Smooth muscle cell (in vitro differentiated cells): ENCODE data around the gene LYPD8. TPM values are rescaled to one million over a fixed set of nuclear protein-coding genes. Genes with fewer than 3 reads are reported as not detected.

Experiments
- DNase-seq: peaks from one replicate; lab custom pipeline; 2025; ENCODE audit not compliant: unreplicated experiment; lab: John Stamatoyannopoulos, UW
- H2AFZ ChIP-seq: fragments of 200-600 bp; sonication (generic); 2 replicates; pipeline ENCODE4 v1.6.0; 2016; ENCODE audit warnings: antibody characterized with exemption, low read depth, mild to moderate bottlenecking
- H3F3A ChIP-seq: fragments of 200-600 bp; sonication (generic); 2 replicates; pipeline ENCODE4 v1.6.0; 2017; ENCODE audit warnings: antibody characterized with exemption, low read depth
- H3K27ac ChIP-seq: fragments of 200-600 bp; sonication (generic); 2 replicates; pipeline ENCODE4 v1.5.1; 2016; ENCODE audit warnings: low read depth, mild to moderate bottlenecking
- H3K27me3 ChIP-seq: fragments of 200-600 bp; sonication (generic); 2 replicates; pipeline ENCODE4 v1.6.1; 2016; ENCODE audit warnings: low read depth, mild to moderate bottlenecking
- H3K36me3 ChIP-seq: fragments of 200-600 bp; sonication (generic); 2 replicates; pipeline ENCODE4 v1.5.1; 2016; ENCODE audit warnings: low read depth
- H3K4me1 ChIP-seq: fragments of 200-600 bp; sonication (generic); 2 replicates; pipeline ENCODE4 v1.5.1; 2016; ENCODE audit warnings: low read depth
- H3K4me2 ChIP-seq: fragments of 200-600 bp; sonication (generic); 2 replicates; pipeline ENCODE4 v1.6.0; 2016; ENCODE audit warnings: mild to moderate bottlenecking
- H3K4me3 ChIP-seq: fragments of 200-600 bp; sonication (generic); 2 replicates; pipeline ENCODE4 v1.5.1; 2016; ENCODE audit warnings: mild to moderate bottlenecking
- H3K79me2 ChIP-seq: fragments of 200-600 bp; sonication (generic); 2 replicates; pipeline ENCODE4 v1.6.0; 2016; ENCODE audit warnings: low read depth, mild to moderate bottlenecking
- H3K9ac ChIP-seq: fragments of 200-600 bp; sonication (generic); 2 replicates; pipeline ENCODE4 v1.6.0; 2016; ENCODE audit warnings: low read depth
- H3K9me3 ChIP-seq: fragments of 200-600 bp; sonication (generic); replicated peaks from 2 replicates; pipeline ENCODE4 v1.5.1; 2016; ENCODE audit warnings: low read depth
- H4K20me1 ChIP-seq: fragments of 200-600 bp; sonication (generic); 2 replicates; pipeline ENCODE4 v1.6.0; 2016; ENCODE audit warnings: low read depth
- WGBS: methylation state at CpG from one replicate; pipeline ENCODE4 v1.1.7; 2016; ENCODE audit warnings: low lambda C conversion rate; 5-methylcytosine and 5-hydroxymethylcytosine counted together
- polyA plus RNA-seq: library from polyadenylated mRNA; unstranded; fragments of >200 nt; fragmentation: Nextera tagmentation; extraction: Ambion mirVana; gene quantifications from 2 replicates; pipeline ENCODE4 v1.2.1, GENCODE V29; 2016
- total RNA-seq: library from RNA; depleted of rRNA; stranded (reverse); fragments of >200 nt; gene quantifications from 2 replicates; pipeline ENCODE4 v1.2.3, GENCODE V29; 2014
- TF ChIP-seq, protein P1 (sequence below): fragments of 200-600 bp; sonication (generic); IDR thresholded peaks from 2 replicates; pipeline ENCODE4 v1.5.1; 2017; ENCODE audit warnings: borderline replicate concordance, mild to moderate bottlenecking, antibody characterized with exemption; ENCODE audit not compliant: insufficient read depth, poor library complexity, severe bottlenecking

LYPD8 gene
- total and polyA plus RNA-seq, 2 experiments from 2014 or later = not detected

DNA sequence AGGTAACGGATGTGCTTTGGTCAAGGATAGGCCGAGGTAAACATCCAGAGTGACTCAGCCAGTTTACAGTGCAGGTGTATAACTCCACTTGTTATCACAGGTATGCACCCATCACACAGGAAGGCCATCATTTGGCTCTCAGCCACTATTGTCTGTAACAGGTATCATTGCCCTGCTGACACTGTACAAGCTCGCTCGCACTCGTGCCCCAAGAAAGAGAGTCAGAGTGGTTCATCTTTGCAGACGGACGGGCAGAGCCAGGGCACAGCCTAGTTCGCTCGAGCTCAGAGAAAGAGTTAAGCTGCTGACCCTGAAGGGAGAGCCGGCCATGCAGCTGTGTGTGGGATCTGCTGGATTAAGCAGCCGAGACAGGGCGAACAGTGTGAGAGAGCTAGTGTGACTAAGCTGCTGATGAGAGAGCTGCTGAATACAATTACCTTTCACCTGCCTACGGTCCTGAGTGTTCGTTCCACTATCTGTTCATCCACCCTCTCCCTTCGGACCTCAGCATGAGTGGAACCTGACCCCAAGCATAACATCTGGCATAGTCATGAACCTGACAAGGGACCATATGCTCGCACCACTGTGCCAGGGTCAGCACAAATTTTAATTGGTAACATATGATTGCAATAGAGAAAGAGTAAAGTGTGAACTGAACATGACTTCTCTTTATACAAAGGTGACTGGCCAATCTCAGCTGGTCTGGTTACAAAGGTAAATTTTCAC is 27.0 kb upstream of the LYPD8 start:
- Histone ChIP-seq H3F3A (no peaks in the 10 kb centered on the region), H3K27me3 (no peaks in the 10 kb centered on the region), H3K4me3 (no peak overlapping the region), H3K27ac (no peak overlapping the region), H3K4me2 (no peak overlapping the region), H2AFZ (no peak overlapping the region), H3K9ac (no peak overlapping the region), H3K4me1 (no peaks in the 10 kb centered on the region), H3K9me3 (no peaks in the 10 kb centered on the region), H4K20me1 (no peaks in the 10 kb centered on the region), H3K79me2 (no peaks in the 10 kb centered on the region), H3K36me3 (no peaks in the 10 kb centered on the region)
- 88% methylated on average over 16 of the region's 16 CpGs for WGBS
- no peak for DNase-seq
- TF ChIP-seq, protein P1, sequence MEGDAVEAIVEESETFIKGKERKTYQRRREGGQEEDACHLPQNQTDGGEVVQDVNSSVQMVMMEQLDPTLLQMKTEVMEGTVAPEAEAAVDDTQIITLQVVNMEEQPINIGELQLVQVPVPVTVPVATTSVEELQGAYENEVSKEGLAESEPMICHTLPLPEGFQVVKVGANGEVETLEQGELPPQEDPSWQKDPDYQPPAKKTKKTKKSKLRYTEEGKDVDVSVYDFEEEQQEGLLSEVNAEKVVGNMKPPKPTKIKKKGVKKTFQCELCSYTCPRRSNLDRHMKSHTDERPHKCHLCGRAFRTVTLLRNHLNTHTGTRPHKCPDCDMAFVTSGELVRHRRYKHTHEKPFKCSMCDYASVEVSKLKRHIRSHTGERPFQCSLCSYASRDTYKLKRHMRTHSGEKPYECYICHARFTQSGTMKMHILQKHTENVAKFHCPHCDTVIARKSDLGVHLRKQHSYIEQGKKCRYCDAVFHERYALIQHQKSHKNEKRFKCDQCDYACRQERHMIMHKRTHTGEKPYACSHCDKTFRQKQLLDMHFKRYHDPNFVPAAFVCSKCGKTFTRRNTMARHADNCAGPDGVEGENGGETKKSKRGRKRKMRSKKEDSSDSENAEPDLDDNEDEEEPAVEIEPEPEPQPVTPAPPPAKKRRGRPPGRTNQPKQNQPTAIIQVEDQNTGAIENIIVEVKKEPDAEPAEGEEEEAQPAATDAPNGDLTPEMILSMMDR = no peak

DNA sequence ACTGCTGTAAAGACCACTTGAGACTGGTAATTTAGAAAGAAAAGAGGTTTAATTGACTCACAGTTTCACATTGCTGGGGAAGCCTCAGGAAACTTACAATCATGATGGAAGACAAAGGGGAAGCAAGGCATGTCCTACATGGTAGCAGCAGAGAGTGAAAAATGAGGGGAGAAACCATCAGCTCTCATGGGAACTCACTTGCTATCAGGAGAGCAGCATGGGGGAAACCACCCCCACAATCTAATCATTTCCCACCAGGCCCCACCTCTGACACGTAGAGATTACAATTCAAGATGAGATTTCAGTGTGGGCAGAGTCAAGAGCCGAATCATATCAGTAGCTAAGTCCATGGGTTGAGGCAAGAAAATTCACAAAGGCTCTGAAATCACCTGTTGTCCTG is 23.8 kb upstream of the LYPD8 start:
- no peaks in the 10 kb centered on the region for H3K36me3 ChIP-seq
- no peaks in the 10 kb centered on the region for H3K4me1 ChIP-seq
- no peak overlapping the region for H3K9ac ChIP-seq
- no peaks in the 10 kb centered on the region for H3K79me2 ChIP-seq
- no peak overlapping the region for H3K4me3 ChIP-seq
- H3K27me3 ChIP-seq = no peaks in the 10 kb centered on the region
- no peak for DNase-seq
- TF ChIP-seq, protein P1 = no peak
- peaks cover 5% of the 10 kb centered on the region for H3K9me3 ChIP-seq
- H3K27ac ChIP-seq = no peak overlapping the region
- no peaks in the 10 kb centered on the region for H3F3A ChIP-seq
- 47% methylated on average over 2 of the region's 2 CpGs for WGBS
- no peak overlapping the region for H2AFZ ChIP-seq
- no peak overlapping the region for H3K4me2 ChIP-seq
- no peaks in the 10 kb centered on the region for H4K20me1 ChIP-seq

DNA sequence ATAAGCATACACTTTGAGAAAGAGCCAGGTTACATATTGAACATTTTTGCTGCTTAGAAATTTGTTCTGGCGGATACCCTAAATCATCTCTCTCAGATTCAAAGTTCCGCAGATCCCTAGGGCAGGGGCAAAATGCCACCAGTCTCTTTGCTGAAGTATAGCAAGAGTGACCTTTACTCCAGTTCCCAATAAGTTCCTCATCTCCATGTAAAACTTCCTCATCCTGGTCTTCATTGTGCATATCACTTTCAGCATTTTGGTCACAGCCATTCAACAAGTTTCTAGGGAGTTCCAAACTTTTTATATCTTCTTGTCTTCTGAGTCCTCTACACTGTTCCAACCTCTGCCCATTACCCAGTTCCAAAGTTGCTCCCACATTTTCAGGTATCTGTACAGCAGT is 23.3 kb upstream of the LYPD8 start:
- H3F3A ChIP-seq = no peaks in the 10 kb centered on the region
- no peaks in the 10 kb centered on the region for H4K20me1 ChIP-seq
- no peak overlapping the region for H3K27ac ChIP-seq
- DNase-seq = no peak
- no peak overlapping the region for H2AFZ ChIP-seq
- peaks cover 5% of the 10 kb centered on the region for H3K9me3 ChIP-seq
- WGBS = 81% methylated on average over 2 of the region's 2 CpGs
- no peaks in the 10 kb centered on the region for H3K4me1 ChIP-seq
- TF ChIP-seq, protein P1 = no peak
- H3K4me3 ChIP-seq = no peak overlapping the region
- H3K36me3 ChIP-seq = no peaks in the 10 kb centered on the region
- no peaks in the 10 kb centered on the region for H3K27me3 ChIP-seq
- no peak overlapping the region for H3K4me2 ChIP-seq
- no peak overlapping the region for H3K9ac ChIP-seq
- H3K79me2 ChIP-seq = no peaks in the 10 kb centered on the region

DNA sequence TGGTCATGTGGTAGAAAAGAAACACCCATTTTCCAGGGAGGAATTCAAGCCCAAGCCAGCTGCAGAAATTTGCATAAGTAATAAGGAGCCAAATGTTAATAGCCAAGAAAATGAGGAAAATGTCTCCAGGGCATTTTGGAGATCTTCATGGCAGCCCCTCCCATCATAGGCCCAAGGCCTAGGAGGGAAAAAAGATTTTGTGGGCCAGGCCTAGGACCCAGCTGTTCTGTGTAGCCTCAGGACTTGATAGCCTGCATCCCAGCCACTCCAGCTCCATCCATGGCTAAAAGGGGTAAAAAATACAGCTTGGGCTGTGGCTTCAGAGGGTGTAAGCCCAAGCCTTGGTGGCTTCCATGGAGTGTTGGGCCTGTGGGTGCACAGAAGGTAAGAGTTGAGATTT is 21.4 kb upstream of the LYPD8 start:
- Histone ChIP-seq H4K20me1 (no peaks in the 10 kb centered on the region), H3F3A (no peaks in the 10 kb centered on the region), H3K36me3 (no peaks in the 10 kb centered on the region), H2AFZ (no peak overlapping the region), H3K27me3 (no peaks in the 10 kb centered on the region), H3K4me1 (no peaks in the 10 kb centered on the region), H3K4me2 (no peak overlapping the region), H3K79me2 (no peaks in the 10 kb centered on the region), H3K27ac (no peak overlapping the region), H3K9me3 (peaks cover 7% of the 10 kb centered on the region), H3K9ac (no peak overlapping the region), H3K4me3 (no peak overlapping the region)
- no peak for DNase-seq
- TF ChIP-seq, protein P1 = no peak
